Vagina (tissue), 2 donors: Measurements from ENCODE around the gene GBP4. TPM values are rescaled to one million over a fixed set of nuclear protein-coding genes. Genes with fewer than 3 reads are reported as not detected.

Experiments
- DNase-seq, 2 donors: peaks; one replicate each; pipeline ENCODE4 v3.0.0-alpha.2; 2017; ENCODE audit errors: extremely low spot score in 2 of 2
- H3K27ac ChIP-seq: fragments of 200-600 bp; sonication (generic); one replicate; pipeline ENCODE4 v1.5.1; 2019
- H3K27me3 ChIP-seq: fragments of 200-600 bp; sonication (generic); one replicate; pipeline ENCODE4 v1.5.1; 2019
- H3K36me3 ChIP-seq, 2 donors: fragments of 200-600 bp; sonication (generic); one replicate each; pipeline ENCODE4 v1.5.1; 2017 to 2019
- H3K4me1 ChIP-seq: fragments of 200-600 bp; sonication (generic); one replicate; pipeline ENCODE4 v1.5.1; 2019
- H3K4me3 ChIP-seq, 2 donors: fragments of 200-600 bp; sonication (generic); 1 replicate in 1 of 2; 2 replicates in 1 of 2; pipeline ENCODE4 v1.5.1; 2016 to 2019
- H3K9me3 ChIP-seq: fragments of 200-600 bp; sonication (generic); one replicate; pipeline ENCODE4 v1.5.1; 2019
- CTCF ChIP-seq, 3 experiments: fragments of 450-650 bp in 2 of 3; fragments of 200-600 bp in 1 of 3; sonication (generic) in 1 of 3; IDR thresholded peaks; one replicate each; pipeline ENCODE4 v1.5.1; 2017 to 2019; ENCODE audit warnings: antibody characterized with exemption in 3 of 3, mild to moderate bottlenecking in 2 of 3, moderate library complexity in 2 of 3
- POLR2A ChIP-seq, 2 donors: fragments of 450-650 bp; IDR thresholded peaks; one replicate each; pipeline ENCODE4 v1.6.1; 2017; ENCODE audit warnings: antibody characterized with exemption in 2 of 2, mild to moderate bottlenecking in 2 of 2, moderate library complexity in 2 of 2
- POLR2AphosphoS5 ChIP-seq, 2 donors: sonication (generic); formaldehyde crosslinking; IDR thresholded peaks; one replicate each; pipeline ENCODE4 v1.9.0; 2017; ENCODE audit warnings: antibody characterized with exemption in 2 of 2, mild to moderate bottlenecking in 2 of 2, low read depth in 1 of 2; ENCODE audit not compliant: insufficient read depth in 1 of 2
- intact Hi-C: fragments of 100-400 bp; cut with DNase I; formaldehyde crosslinking; loops from one replicate; pipeline ENCODE4 v1.15.1; 2023
- total RNA-seq: library from RNA; depleted of rRNA; stranded (reverse); fragments of >200 nt; gene quantifications from one replicate; pipeline ENCODE4 v1.2.3, GENCODE V29; 2016

Gene GBP4
- total RNA-seq, 1 donor from 2014 or later, result 8.3 TPM

GRCh38 chr1:89171067-89171438 lies 27.7 kb downstream of the GBP4 start:
- Histone ChIP-seq H3K9me3 (no peaks in the 10 kb centered on the region), H3K4me3 (no peak overlapping the region), H3K36me3 (no peaks in the 10 kb centered on the region), H3K4me1 (no peaks in the 10 kb centered on the region), H3K27me3 (no peaks in the 10 kb centered on the region), H3K27ac (no peak overlapping the region)
- intact Hi-C loops, result no loop called here
- TF ChIP-seq POLR2A (IDR thresholded peaks at IDR 0.05), result no peak
- no peak for TF ChIP-seq CTCF (IDR thresholded peaks at IDR 0.05)
- DNase-seq, result no peak

GRCh38 chr1:89170170-89171066 lies 28.3 kb downstream of the GBP4 start:
- Histone ChIP-seq H3K27me3 (no peaks in the 10 kb centered on the region), H3K4me1 (no peaks in the 10 kb centered on the region), H3K36me3 (no peaks in the 10 kb centered on the region), H3K4me3 (no peak overlapping the region), H3K9me3 (no peaks in the 10 kb centered on the region), H3K27ac (no peak overlapping the region)
- TF ChIP-seq CTCF (IDR thresholded peaks at IDR 0.05) (no peak), POLR2AphosphoS5 (IDR thresholded peaks at IDR 0.05; ENCODE audit: insufficient read depth in 1 of 2, low read depth in 1 of 2) (no peak), POLR2A (IDR thresholded peaks at IDR 0.05) (no peak)
- DNase-seq, result no peak
- intact Hi-C loops, result no loop called here

GRCh38 chr1:89169166-89169565 lies 29.6 kb downstream of the GBP4 start:
- no peaks in the 10 kb centered on the region for H3K9me3 ChIP-seq
- no peak overlapping the region for H3K27ac ChIP-seq
- no peaks in the 10 kb centered on the region for H3K27me3 ChIP-seq
- H3K4me1 ChIP-seq, result no peaks in the 10 kb centered on the region
- H3K4me3 ChIP-seq, result no peak overlapping the region
- DNase-seq, result no peak
- intact Hi-C loops, result no loop called here
- no peaks in the 10 kb centered on the region for H3K36me3 ChIP-seq
- TF ChIP-seq POLR2AphosphoS5 (IDR thresholded peaks at IDR 0.05; ENCODE audit: insufficient read depth in 1 of 2, low read depth in 1 of 2) (no peak), CTCF (IDR thresholded peaks at IDR 0.05) (no peak), POLR2A (IDR thresholded peaks at IDR 0.05) (no peak)

- H3K27me3 ChIP-seq, result no peaks in the 10 kb centered on the region
- no peak for DNase-seq
- no peak for TF ChIP-seq POLR2A (IDR thresholded peaks at IDR 0.05)
- TF ChIP-seq CTCF (IDR thresholded peaks at IDR 0.05), result no peak
- no peak for TF ChIP-seq POLR2AphosphoS5 (IDR thresholded peaks at IDR 0.05; ENCODE audit: insufficient read depth in 1 of 2, low read depth in 1 of 2)
- no peaks in the 10 kb centered on the region for H3K36me3 ChIP-seq
- intact Hi-C loops, result no loop called here
- no peaks in the 10 kb centered on the region for H3K9me3 ChIP-seq
- no peak overlapping the region for H3K27ac ChIP-seq
- H3K4me3 ChIP-seq, result no peak overlapping the region
- H3K4me1 ChIP-seq, result no peaks in the 10 kb centered on the region
Measured at GRCh38 chr1:89167590-89168230, 31.0 kb downstream of the GBP4 start.

GRCh38 chr1:89166705-89167104 lies 32.0 kb downstream of the GBP4 start:
- Histone ChIP-seq H3K9me3 (no peaks in the 10 kb centered on the region), H3K4me3 (no peak overlapping the region), H3K27me3 (no peaks in the 10 kb centered on the region), H3K27ac (no peak overlapping the region), H3K4me1 (no peaks in the 10 kb centered on the region), H3K36me3 (no peaks in the 10 kb centered on the region)
- TF ChIP-seq CTCF (IDR thresholded peaks at IDR 0.05) (no peak), POLR2AphosphoS5 (IDR thresholded peaks at IDR 0.05; ENCODE audit: insufficient read depth in 1 of 2, low read depth in 1 of 2) (no peak), POLR2A (IDR thresholded peaks at IDR 0.05) (no peak)
- DNase-seq, result no peak
- intact Hi-C loops, result no loop called here
